Hepatocyte (in vitro differentiated cells): ENCODE measurements around the gene ARHGAP22.

Source experiments
- CTCF ChIP-seq: fragments of 200-600 bp; sonication (generic); IDR thresholded peaks from 2 replicates; pipeline ENCODE4 v1.5.1; 2016; ENCODE audit warnings: antibody characterized with exemption, mild to moderate bottlenecking; ENCODE audit not compliant: poor library complexity
- EZH2 ChIP-seq: fragments of 200-600 bp; sonication (generic); IDR thresholded peaks from 2 replicates; pipeline ENCODE4 v1.6.1; 2016; ENCODE audit warnings: antibody characterized with exemption, mild to moderate bottlenecking, borderline replicate concordance

GRCh38 chr10:48481385-48481784, 123.5 kb downstream of the ARHGAP22 start:
- no peak for TF ChIP-seq CTCF
- TF ChIP-seq EZH2 = no peak
